ENCODE data around the gene C1orf167. TPM values are rescaled to one million over a fixed set of nuclear protein-coding genes. Genes with fewer than 3 reads are reported as not detected.
A peak's percentile ranks its signal among the peaks of the same experiment; 100 is the strongest.

C1orf167 gene
- total RNA-seq, 1 experiment from 2014 or later, result not detected

DNA sequence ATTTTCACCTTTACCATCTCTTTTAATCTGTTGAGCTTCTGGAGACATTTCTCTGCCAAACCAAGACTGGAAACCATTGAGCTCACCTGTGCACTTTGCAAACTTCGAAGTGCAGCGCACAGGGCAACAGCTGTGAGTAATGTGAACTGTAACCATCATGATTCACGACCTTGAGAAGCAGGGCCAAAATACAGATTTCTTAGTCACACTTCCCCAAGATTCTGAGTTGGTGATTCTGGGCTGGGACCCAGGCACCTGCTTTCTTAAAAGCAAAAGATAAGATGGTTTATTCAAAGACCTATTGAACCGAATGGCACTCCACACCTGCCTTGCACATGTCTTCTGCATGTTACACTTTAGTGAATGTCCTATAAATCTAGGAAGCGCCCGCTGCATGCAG lies 15.9 kb upstream of the C1orf167 start:
- Histone ChIP-seq H3K9ac (ENCODE audit: low read length) (no peak overlapping the region), H3K4me1 (ENCODE audit: insufficient read depth, low read length) (peaks cover 14% of the 10 kb centered on the region), H4K20me1 (ENCODE audit: low read length) (no peaks in the 10 kb centered on the region), H3K27me3 (ENCODE audit: low read length) (no peaks in the 10 kb centered on the region), H3K9me3 (ENCODE audit: low read length) (no peaks in the 10 kb centered on the region), H3K9me2 (replicated peaks; ENCODE audit: low read length) (no peaks in the 10 kb centered on the region), H3K79me2 (ENCODE audit: low read length) (no peaks in the 10 kb centered on the region), H3K36me3 (ENCODE audit: low read depth, low read length) (no peaks in the 10 kb centered on the region; the same call in 1 of the 2 replicates), H3K4me3 (ENCODE audit: low read length) (no peak overlapping the region), H3K27ac (ENCODE audit: low read length) (no peak overlapping the region), H3F3A (ENCODE audit: low read length, unreplicated experiment) (peaks cover 4% of the 10 kb centered on the region), H2AFZ (ENCODE audit: low read length) (no peak overlapping the region), H3K4me2 (ENCODE audit: low read length) (no peak overlapping the region)
- no TSS peak for BruUV-seq (replicated peaks)
- DNase-seq, result peak; percentile 71
- ChIA-PET POLR2A (ENCODE audit: unreplicated experiment) (no interaction called here), CTCF (no interaction called here)
- intact Hi-C loops (cut with micrococcal nuclease), result no loop called here
- ATAC-seq, result peak; percentile 91
- TF ChIP-seq EZH2 (IDR thresholded peaks at IDR 0.05; ENCODE audit: low read length, unreplicated experiment) (no peak), EZH2phosphoT487 (IDR thresholded peaks at IDR 0.05; ENCODE audit: borderline replicate concordance, low read length) (no peak)
- TF ChIP-seq, protein P1, sequence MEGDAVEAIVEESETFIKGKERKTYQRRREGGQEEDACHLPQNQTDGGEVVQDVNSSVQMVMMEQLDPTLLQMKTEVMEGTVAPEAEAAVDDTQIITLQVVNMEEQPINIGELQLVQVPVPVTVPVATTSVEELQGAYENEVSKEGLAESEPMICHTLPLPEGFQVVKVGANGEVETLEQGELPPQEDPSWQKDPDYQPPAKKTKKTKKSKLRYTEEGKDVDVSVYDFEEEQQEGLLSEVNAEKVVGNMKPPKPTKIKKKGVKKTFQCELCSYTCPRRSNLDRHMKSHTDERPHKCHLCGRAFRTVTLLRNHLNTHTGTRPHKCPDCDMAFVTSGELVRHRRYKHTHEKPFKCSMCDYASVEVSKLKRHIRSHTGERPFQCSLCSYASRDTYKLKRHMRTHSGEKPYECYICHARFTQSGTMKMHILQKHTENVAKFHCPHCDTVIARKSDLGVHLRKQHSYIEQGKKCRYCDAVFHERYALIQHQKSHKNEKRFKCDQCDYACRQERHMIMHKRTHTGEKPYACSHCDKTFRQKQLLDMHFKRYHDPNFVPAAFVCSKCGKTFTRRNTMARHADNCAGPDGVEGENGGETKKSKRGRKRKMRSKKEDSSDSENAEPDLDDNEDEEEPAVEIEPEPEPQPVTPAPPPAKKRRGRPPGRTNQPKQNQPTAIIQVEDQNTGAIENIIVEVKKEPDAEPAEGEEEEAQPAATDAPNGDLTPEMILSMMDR (conservative IDR thresholded peaks at IDR 0.05; ENCODE audit: low read depth, low read length), result no peak

DNA sequence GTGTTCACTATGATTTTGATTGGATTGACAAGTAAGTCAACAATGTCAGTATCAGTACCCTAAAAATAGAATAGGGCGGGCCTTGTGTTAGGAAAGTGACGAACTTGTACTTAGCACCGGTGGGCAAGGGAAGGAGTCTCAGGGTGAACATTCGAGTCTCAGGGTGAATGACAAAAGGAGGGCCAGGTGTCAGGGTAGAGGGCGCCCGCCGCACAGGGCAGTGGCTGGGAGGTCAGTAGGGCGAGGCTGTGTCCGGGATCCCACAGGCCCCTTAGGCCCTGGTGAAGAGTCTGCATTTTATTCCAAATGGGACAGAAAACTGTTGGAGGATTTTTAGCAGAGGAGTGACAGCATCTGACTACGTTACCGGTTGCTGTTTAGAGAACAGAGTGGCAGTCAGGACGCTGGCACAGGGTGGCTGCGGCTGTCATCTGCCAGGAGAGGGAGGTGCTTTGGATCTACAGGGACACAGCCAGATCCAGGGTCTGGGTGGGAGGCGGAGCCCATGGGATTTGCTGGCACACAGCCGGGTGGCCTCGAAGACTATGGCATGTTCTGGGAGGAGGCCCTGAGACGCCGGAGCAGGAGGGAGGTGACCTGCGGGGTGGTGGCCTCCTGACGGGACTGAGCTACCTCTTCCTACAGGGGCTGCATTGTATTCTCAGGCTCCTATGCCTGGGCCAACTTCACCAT lies 15.1 kb upstream of the C1orf167 start:
- Histone ChIP-seq H3K9me2 (replicated peaks; ENCODE audit: low read length) (no peaks in the 10 kb centered on the region), H3K36me3 (ENCODE audit: low read depth, low read length) (no peaks in the 10 kb centered on the region; the same call in 1 of the 2 replicates), H3F3A (ENCODE audit: low read length, unreplicated experiment) (peaks cover 4% of the 10 kb centered on the region), H3K4me2 (ENCODE audit: low read length) (no peak overlapping the region), H3K27me3 (ENCODE audit: low read length) (no peaks in the 10 kb centered on the region), H3K9ac (ENCODE audit: low read length) (no peak overlapping the region), H2AFZ (ENCODE audit: low read length) (no peak overlapping the region), H3K79me2 (ENCODE audit: low read length) (no peaks in the 10 kb centered on the region), H3K9me3 (ENCODE audit: low read length) (no peaks in the 10 kb centered on the region), H3K4me1 (ENCODE audit: insufficient read depth, low read length) (peaks cover 14% of the 10 kb centered on the region), H3K4me3 (ENCODE audit: low read length) (no peak overlapping the region), H3K27ac (ENCODE audit: low read length) (no peak overlapping the region), H4K20me1 (ENCODE audit: low read length) (no peaks in the 10 kb centered on the region)
- intact Hi-C loops (cut with micrococcal nuclease), result no loop called here
- BruUV-seq (replicated peaks), result no TSS peak
- TF ChIP-seq EZH2 (IDR thresholded peaks at IDR 0.05; ENCODE audit: low read length, unreplicated experiment) (no peak), EZH2phosphoT487 (IDR thresholded peaks at IDR 0.05; ENCODE audit: borderline replicate concordance, low read length) (no peak)
- TF ChIP-seq, protein P1 (conservative IDR thresholded peaks at IDR 0.05; ENCODE audit: low read depth, low read length), result no peak
- ChIA-PET CTCF (no interaction called here), POLR2A (ENCODE audit: unreplicated experiment) (no interaction called here)
- DNase-seq (no peak), ATAC-seq (no peak)

All from PC-3 (cell line).